Panc1 (cell line): ENCODE measurements around the gene RSU1.

Source experiments
- CTCF ChIP-seq: fragments of 450-650 bp; IDR thresholded peaks from 2 replicates; pipeline ENCODE4 v1.5.1; 2017; ENCODE audit warnings: mild to moderate bottlenecking
- POLR2AphosphoS5 ChIP-seq: IDR thresholded peaks from 2 replicates; pipeline ENCODE4 v1.6.1; 2012; ENCODE audit warnings: mild to moderate bottlenecking, low read depth, low read length, moderate library complexity
- TCF7L2 ChIP-seq: IDR thresholded peaks from 2 replicates; pipeline ENCODE4 v1.6.1; 2011; ENCODE audit warnings: mild to moderate bottlenecking, low read depth, low read length, inconsistent platforms

- TF ChIP-seq CTCF (no peak), TCF7L2 (no peak), POLR2AphosphoS5 (no peak)
Measured at GRCh38 chr10:16716051-16716450, 101.2 kb downstream of the RSU1 start.
